ENCODE results near the gene KPNB1.

DNA sequence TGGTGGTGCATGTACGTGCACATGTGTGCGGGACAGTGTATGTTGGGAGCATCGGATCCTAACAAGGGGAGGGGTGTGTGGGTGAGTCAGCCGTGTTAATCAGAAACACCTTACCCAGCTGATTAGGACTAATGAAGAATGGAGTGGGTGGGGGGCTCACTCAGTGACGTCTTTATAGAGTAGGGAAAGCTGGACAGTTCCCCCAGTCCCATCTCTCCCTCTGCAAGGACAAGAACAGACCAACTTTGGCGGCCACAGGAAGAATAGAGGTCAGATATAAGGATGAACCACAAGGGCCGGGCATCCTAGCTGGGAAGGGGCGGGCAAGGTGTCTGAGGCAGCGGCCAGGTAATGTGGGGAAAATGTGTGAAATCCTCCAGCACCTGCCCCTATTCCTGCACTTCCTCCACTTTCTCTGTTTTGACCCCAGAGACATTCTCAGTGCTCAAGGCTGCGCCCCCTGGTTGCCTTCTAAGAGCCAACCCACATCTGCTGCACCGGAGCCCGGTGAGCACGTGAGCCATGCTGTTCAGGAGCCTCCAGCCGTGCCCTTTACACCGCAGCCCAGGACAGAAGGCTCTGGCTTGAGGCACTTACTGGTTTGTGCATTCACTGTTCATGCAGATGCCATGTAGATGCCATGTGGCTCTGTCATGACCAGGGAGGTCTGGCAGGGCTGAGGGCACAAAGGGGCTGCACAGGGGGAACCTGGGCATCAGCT is 64.4 kb downstream of the KPNB1 start:
- TF ChIP-seq, protein P1, sequence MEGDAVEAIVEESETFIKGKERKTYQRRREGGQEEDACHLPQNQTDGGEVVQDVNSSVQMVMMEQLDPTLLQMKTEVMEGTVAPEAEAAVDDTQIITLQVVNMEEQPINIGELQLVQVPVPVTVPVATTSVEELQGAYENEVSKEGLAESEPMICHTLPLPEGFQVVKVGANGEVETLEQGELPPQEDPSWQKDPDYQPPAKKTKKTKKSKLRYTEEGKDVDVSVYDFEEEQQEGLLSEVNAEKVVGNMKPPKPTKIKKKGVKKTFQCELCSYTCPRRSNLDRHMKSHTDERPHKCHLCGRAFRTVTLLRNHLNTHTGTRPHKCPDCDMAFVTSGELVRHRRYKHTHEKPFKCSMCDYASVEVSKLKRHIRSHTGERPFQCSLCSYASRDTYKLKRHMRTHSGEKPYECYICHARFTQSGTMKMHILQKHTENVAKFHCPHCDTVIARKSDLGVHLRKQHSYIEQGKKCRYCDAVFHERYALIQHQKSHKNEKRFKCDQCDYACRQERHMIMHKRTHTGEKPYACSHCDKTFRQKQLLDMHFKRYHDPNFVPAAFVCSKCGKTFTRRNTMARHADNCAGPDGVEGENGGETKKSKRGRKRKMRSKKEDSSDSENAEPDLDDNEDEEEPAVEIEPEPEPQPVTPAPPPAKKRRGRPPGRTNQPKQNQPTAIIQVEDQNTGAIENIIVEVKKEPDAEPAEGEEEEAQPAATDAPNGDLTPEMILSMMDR (IDR thresholded peaks at IDR 0.05; ENCODE audit: insufficient read depth, low read length, poor library complexity, severe bottlenecking): no peak
- TF ChIP-seq EZH2phosphoT487 (conservative IDR thresholded peaks at IDR 0.05; ENCODE audit: low read length): no peak

Data from SU-DHL-6 (cell line).